LNCAP (cell line): Measurements from ENCODE around the gene LAYN.

Source experiments
- TF ChIP-seq, protein P1 (sequence below): fragments of 450-650 bp; IDR thresholded peaks from 2 replicates; pipeline ENCODE4 v1.5.1; 2017; ENCODE audit warnings: mild to moderate bottlenecking

LAYN gene

DNA sequence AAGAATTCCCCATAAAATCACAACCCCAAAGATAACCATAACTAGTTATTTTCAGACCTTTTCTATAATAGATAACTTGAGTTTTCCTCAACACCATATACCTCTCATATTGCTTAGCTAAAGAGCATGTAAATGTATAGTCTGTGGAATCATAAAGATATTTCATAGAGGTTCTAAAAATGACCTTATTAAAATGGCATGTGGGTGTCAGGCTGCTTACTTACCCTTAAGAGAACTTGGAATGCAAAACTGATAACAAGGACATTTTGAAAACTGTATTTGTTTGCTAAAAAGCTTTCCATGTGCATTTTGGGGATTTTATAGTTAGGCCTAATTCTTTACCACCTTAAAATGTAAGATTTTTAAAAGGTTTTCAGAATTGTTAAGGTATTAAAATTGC is 66.5 kb downstream of the LAYN start:
- TF ChIP-seq, protein P1, sequence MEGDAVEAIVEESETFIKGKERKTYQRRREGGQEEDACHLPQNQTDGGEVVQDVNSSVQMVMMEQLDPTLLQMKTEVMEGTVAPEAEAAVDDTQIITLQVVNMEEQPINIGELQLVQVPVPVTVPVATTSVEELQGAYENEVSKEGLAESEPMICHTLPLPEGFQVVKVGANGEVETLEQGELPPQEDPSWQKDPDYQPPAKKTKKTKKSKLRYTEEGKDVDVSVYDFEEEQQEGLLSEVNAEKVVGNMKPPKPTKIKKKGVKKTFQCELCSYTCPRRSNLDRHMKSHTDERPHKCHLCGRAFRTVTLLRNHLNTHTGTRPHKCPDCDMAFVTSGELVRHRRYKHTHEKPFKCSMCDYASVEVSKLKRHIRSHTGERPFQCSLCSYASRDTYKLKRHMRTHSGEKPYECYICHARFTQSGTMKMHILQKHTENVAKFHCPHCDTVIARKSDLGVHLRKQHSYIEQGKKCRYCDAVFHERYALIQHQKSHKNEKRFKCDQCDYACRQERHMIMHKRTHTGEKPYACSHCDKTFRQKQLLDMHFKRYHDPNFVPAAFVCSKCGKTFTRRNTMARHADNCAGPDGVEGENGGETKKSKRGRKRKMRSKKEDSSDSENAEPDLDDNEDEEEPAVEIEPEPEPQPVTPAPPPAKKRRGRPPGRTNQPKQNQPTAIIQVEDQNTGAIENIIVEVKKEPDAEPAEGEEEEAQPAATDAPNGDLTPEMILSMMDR, result no peak

DNA sequence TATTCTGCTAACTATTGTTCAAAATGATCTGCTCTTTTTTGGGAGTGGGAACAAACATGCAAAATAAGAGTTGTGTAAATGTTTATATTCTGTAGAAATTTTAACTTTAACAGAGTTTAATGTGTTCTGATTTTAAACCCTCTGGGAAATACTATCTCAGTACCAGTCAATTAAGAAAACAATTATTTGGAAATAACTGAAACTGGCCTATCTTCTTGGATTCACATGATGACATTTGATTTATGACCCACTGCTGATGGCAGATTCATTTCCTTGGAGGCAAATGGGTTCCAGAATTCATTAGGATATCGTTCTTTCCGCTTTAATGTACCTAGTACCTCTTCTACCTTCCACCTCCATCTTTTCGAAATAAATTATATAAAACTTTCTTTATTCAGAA is 67.2 kb downstream of the LAYN start:
- TF ChIP-seq, protein P1, result no peak
